ENCODE measurements around the gene UQCRFS1.
A peak's percentile ranks its signal among the peaks of the same experiment; 100 is the strongest.
"Not testable (repeated sequence)": the region's sequence is repeated elsewhere in the genome, so short reads cannot be mapped to it uniquely, and the experiment has no call there.

Gene UQCRFS1

DNA sequence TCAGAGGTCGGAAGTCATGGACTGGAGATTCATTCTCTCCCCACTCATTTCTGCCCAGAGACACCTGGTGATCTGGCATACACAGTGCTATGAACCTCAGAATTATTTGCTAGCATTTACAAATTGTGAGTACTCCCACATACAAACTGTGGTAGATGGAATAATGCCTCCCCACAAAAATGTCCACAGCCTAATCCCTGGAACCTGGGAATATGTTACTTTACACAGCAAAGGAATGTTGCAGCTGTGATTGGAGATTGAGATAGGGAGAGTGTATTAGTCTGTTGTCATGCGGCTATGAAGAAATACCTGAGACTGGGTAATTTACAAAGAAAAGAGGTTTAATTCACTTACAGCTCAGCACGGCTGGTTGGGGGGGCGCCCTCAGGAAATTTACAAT, 3.1 kb upstream of the UQCRFS1 start:
- Histone ChIP-seq H3K4me1 (ENCODE audit: control insufficient read depth in 2 of 2, insufficient read depth in 2 of 2, low read length in 2 of 2) (peaks cover 4 to 10% of the 10 kb centered on the region in 2 donors), H3K9me3 (ENCODE audit: control insufficient read depth in 2 of 2, low read length in 2 of 2) (no peaks in the 10 kb centered on the region), H3K27me3 (ENCODE audit: control insufficient read depth in 2 of 2, insufficient read depth in 2 of 2, low read length in 2 of 2) (peaks cover 3 to 4% of the 10 kb centered on the region in 2 donors), H3K36me3 (ENCODE audit: control insufficient read depth in 2 of 2, insufficient read depth in 2 of 2, low read length in 2 of 2) (peaks cover 0 to 6% of the 10 kb centered on the region in 2 donors), H3K9ac (ENCODE audit: low read depth in 1 of 2, low read length in 2 of 2) (no peak overlapping the region), H3K27ac (ENCODE audit: low read depth in 2 of 2, low read length in 2 of 2) (no peak overlapping the region), H3K4me3 (ENCODE audit: low read length in 2 of 2) (no peak overlapping the region)

DNA sequence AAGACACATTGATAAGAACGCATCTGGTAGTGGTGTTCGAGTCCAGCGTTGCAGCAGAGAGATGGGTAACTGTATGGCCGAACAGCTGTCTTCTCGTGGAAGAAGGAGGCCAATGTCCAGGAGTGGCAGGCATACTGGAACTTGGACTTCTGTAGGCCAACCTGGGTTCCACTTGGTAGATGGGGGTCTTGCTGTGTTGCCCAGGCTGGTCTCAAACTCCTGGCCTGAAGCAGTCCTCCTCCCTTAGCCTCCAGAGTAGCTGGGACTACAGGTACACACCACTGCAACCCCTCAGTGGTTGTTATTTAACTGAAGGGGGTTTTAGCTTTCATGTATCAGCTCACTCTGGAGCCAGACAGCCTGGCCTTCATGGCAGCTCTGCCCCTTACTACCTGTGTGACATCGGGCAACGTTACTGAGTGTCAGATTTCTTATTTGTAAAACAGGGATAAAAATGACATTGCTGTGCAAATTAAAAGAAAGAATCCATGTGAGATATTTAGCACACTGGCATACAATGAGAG, 2.4 kb upstream of the UQCRFS1 start:
- Histone ChIP-seq H3K9me3 (ENCODE audit: control insufficient read depth in 2 of 2, low read length in 2 of 2) (no peaks in the 10 kb centered on the region), H3K27ac (ENCODE audit: low read depth in 2 of 2, low read length in 2 of 2) (no peak overlapping the region), H3K27me3 (ENCODE audit: control insufficient read depth in 2 of 2, insufficient read depth in 2 of 2, low read length in 2 of 2) (peaks cover 3 to 4% of the 10 kb centered on the region in 2 donors), H3K4me3 (ENCODE audit: low read length in 2 of 2) (no peak overlapping the region), H3K9ac (ENCODE audit: low read depth in 1 of 2, low read length in 2 of 2) (no peak overlapping the region), H3K36me3 (ENCODE audit: control insufficient read depth in 2 of 2, insufficient read depth in 2 of 2, low read length in 2 of 2) (peaks cover 0 to 6% of the 10 kb centered on the region in 2 donors), H3K4me1 (ENCODE audit: control insufficient read depth in 2 of 2, insufficient read depth in 2 of 2, low read length in 2 of 2) (peaks cover 4 to 10% of the 10 kb centered on the region in 2 donors)

DNA sequence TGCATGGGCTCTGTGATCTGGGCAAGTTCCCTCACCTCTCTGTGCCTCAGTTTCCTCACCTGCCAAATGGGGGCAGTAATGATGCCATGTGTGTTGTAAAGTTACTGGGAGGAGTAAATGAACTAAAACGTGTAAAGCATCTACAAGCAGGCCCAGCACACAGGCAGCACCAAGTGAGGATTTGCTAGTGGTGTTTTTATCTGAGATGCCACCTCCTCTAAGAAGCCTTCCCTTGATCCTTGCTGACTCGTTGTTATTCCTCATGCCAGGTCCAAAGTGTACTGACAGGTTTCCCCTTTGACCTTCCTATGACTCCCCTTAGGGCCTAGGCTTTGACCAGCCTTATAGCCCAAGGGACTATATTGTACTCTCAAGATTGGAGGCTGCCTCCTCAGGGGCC, 1.5 kb upstream of the UQCRFS1 start:
- H3K4me1 ChIP-seq (ENCODE audit: control insufficient read depth in 2 of 2, insufficient read depth in 2 of 2, low read length in 2 of 2): peaks cover 4 to 10% of the 10 kb centered on the region in 2 donors
- H3K27ac ChIP-seq (ENCODE audit: low read depth in 2 of 2, low read length in 2 of 2): no peak overlapping the region

DNA sequence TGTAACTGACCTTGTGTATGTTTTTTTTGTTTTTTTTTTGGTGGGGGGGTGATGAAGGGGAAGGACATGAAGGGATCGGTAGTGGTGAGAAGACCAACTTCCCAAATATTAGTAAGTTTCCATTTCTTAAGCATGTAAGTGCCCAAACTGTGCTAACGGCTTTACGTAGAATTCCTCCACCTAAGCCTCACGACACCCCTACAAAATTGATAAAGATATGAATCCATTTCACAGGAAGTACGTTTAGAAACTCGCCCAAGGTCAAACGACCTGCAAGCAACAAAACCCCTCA, 649 bp downstream of the UQCRFS1 start:
- peak overlapping the region; percentile 94 to 98 for H3K9ac ChIP-seq (ENCODE audit: low read depth in 1 of 2, low read length in 2 of 2)
- H3K27me3 ChIP-seq (ENCODE audit: control insufficient read depth in 2 of 2, insufficient read depth in 2 of 2, low read length in 2 of 2): no peaks in the 10 kb centered on the region
- peak overlapping the region; percentile 83 to 85 for H3K27ac ChIP-seq (ENCODE audit: low read depth in 2 of 2, low read length in 2 of 2)
- H3K4me3 ChIP-seq (ENCODE audit: low read length in 2 of 2): peak overlapping the region; percentile 86 to 98
- H3K9me3 ChIP-seq (ENCODE audit: control insufficient read depth in 2 of 2, low read length in 2 of 2): no peaks in the 10 kb centered on the region
- peaks cover 12 to 16% of the 10 kb centered on the region in 2 donors for H3K4me1 ChIP-seq (ENCODE audit: control insufficient read depth in 2 of 2, insufficient read depth in 2 of 2, low read length in 2 of 2)
- peaks cover 4 to 12% of the 10 kb centered on the region in 2 donors for H3K36me3 ChIP-seq (ENCODE audit: control insufficient read depth in 2 of 2, insufficient read depth in 2 of 2, low read length in 2 of 2)

More for the DNA sequence above, 1.5 kb upstream of the UQCRFS1 start:
- H3K9me3 ChIP-seq (ENCODE audit: control insufficient read depth in 2 of 2, low read length in 2 of 2): no peaks in the 10 kb centered on the region
- peaks cover 0 to 6% of the 10 kb centered on the region in 2 donors for H3K36me3 ChIP-seq (ENCODE audit: control insufficient read depth in 2 of 2, insufficient read depth in 2 of 2, low read length in 2 of 2)
- H3K4me3 ChIP-seq (ENCODE audit: low read length in 2 of 2): no peak overlapping the region
- no peak overlapping the region for H3K9ac ChIP-seq (ENCODE audit: low read depth in 1 of 2, low read length in 2 of 2)
- peaks cover 3 to 4% of the 10 kb centered on the region in 2 donors for H3K27me3 ChIP-seq (ENCODE audit: control insufficient read depth in 2 of 2, insufficient read depth in 2 of 2, low read length in 2 of 2)

DNA sequence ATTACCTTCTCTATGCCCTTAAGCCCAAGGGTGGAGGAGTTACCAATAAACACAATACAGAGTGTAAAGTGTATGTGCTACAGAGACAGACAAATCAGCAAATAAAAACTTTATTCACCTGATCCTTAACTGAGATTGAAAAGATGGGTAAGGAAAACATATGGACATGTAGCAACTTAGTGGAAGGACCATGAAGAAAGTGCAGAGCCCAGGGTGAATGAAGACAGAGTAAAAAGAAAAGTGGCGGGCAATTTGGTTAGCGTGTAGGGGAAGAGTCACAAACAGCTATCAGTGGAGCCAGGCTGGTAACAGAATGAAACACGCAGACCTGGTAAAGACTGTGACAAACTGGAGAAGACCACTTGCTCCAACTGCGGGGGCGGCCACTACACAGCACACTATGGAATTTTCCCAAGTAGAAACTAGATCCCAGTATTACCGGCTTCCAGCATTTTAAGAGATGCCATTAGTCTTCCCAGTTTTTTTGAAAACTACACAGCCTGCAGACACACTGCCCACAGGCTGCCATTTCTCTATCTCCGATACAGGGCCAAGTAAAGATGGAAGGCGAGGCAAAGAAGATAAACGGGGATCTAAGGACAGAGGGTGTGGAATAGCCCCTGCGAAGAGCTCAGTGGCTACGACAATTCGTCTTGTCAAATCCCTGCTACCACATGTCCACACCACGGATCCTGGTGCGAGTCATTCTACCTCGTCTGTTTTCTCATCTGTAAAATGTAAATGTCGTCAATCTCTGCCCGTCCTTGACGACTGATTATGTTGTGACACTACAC, 1.2 kb downstream of the UQCRFS1 start:
- Histone ChIP-seq H3K4me3 (ENCODE audit: low read length in 2 of 2) (peak overlapping the region; percentile 86 to 98), H3K4me1 (ENCODE audit: control insufficient read depth in 2 of 2, insufficient read depth in 2 of 2, low read length in 2 of 2) (peaks cover 12 to 16% of the 10 kb centered on the region in 2 donors), H3K9ac (ENCODE audit: low read depth in 1 of 2, low read length in 2 of 2) (peak overlapping the region; percentile 94 to 98), H3K36me3 (ENCODE audit: control insufficient read depth in 2 of 2, insufficient read depth in 2 of 2, low read length in 2 of 2) (peaks cover 8 to 16% of the 10 kb centered on the region in 2 donors), H3K27ac (ENCODE audit: low read depth in 2 of 2, low read length in 2 of 2) (peak overlapping the region; percentile 83 to 85), H3K27me3 (ENCODE audit: control insufficient read depth in 2 of 2, insufficient read depth in 2 of 2, low read length in 2 of 2) (no peaks in the 10 kb centered on the region), H3K9me3 (ENCODE audit: control insufficient read depth in 2 of 2, low read length in 2 of 2) (no peaks in the 10 kb centered on the region)

DNA sequence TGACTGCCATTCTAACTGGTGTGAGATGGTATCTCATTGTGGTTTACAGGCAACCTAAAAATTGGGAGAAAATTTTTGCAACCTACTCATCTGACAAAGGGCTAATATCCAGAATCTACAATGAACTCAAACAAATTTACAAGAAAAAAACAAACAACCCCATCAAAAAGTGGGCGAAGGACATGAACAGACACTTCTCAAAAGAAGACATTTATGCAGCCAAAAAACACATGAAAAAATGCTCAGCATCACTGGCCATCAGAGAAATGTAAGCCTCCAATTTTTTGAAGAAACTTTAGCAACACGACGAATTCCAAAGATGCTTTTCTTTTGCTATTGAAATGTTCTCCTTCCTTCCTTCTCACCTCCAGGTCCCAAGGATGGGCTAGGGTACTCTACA, 1.9 kb downstream of the UQCRFS1 start:
- not testable (repeated sequence) for H3K27me3 ChIP-seq (ENCODE audit: control insufficient read depth in 2 of 2, insufficient read depth in 2 of 2, low read length in 2 of 2)
- H3K36me3 ChIP-seq (ENCODE audit: control insufficient read depth in 2 of 2, insufficient read depth in 2 of 2, low read length in 2 of 2): peaks cover 16 to 23% of the 10 kb centered on the region in 2 donors

DNA sequence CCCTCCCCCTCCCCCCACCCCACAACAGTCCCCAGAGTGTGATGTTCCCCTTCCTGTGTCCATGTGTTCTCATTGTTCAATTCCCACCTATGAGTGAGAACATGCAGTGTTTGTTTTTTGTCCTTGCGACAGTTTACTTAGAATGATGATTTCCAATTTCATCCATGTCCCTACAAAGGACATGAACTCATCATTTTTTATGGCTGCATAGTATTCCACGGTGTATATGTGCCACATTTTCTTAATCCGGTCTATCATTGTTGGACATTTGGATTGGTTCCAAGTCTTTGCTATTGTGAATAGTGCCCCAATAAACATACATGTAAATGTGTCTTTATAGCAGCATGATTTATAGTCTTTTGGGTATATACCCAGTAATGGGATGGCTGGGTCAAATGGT, 2.4 kb downstream of the UQCRFS1 start:
- H3K27me3 ChIP-seq (ENCODE audit: control insufficient read depth in 2 of 2, insufficient read depth in 2 of 2, low read length in 2 of 2); H3K4me3 ChIP-seq (ENCODE audit: low read length in 2 of 2); H3K9ac ChIP-seq (ENCODE audit: low read depth in 1 of 2, low read length in 2 of 2); H3K9me3 ChIP-seq (ENCODE audit: control insufficient read depth in 2 of 2, low read length in 2 of 2); H3K27ac ChIP-seq (ENCODE audit: low read depth in 2 of 2, low read length in 2 of 2): not testable (repeated sequence)
- peaks cover 20 to 28% of the 10 kb centered on the region in 2 donors for H3K36me3 ChIP-seq (ENCODE audit: control insufficient read depth in 2 of 2, insufficient read depth in 2 of 2, low read length in 2 of 2)
- peaks cover 12 to 16% of the 10 kb centered on the region in 2 donors for H3K4me1 ChIP-seq (ENCODE audit: control insufficient read depth in 2 of 2, insufficient read depth in 2 of 2, low read length in 2 of 2)

More for the DNA sequence above, 1.9 kb downstream of the UQCRFS1 start:
- Histone ChIP-seq H3K4me3 (ENCODE audit: low read length in 2 of 2) (peak overlapping the region; percentile 86 to 98), H3K4me1 (ENCODE audit: control insufficient read depth in 2 of 2, insufficient read depth in 2 of 2, low read length in 2 of 2) (peaks cover 12 to 16% of the 10 kb centered on the region in 2 donors)
- not testable (repeated sequence) for H3K9me3 ChIP-seq (ENCODE audit: control insufficient read depth in 2 of 2, low read length in 2 of 2); H3K27ac ChIP-seq (ENCODE audit: low read depth in 2 of 2, low read length in 2 of 2); H3K9ac ChIP-seq (ENCODE audit: low read depth in 1 of 2, low read length in 2 of 2)

DNA sequence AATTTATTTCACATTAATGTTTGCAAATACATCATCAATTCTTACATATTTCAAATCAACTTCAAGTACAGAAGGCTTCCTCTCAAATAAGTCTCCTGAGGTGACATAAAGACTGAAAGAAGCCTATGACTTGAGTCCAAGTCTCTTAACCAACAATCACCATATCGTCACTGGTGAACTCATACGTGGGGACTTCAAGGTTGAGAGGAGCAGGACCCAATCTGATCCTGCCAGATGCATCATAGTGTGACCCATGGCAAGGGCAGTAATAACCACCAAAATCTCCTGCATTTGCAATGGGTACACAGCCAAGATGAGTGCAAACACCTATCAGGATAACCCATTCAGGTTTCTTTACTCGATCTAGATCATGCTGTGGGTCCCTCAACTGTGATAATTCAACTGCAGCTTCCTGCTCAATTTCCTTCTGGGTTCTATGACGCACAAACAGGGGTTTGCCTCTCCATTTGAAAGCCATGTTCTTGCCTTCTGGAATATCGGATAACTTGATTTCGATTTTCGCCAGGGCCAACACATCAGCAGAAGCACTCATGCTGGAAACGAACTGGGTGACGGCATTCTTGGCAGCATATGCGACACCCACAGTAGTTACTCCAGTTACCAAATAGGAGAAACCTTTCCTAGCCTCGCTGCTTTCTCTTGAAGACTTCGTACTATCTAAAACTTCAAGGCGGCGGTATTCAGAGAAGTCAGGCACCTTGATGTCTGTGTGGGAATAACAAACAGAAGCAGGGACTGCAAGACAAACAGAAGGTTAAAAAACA, 5.4 kb downstream of the UQCRFS1 start:
- not testable (repeated sequence) for H3K4me3 ChIP-seq (ENCODE audit: low read length in 2 of 2); H3K9me3 ChIP-seq (ENCODE audit: control insufficient read depth in 2 of 2, low read length in 2 of 2); H3K27ac ChIP-seq (ENCODE audit: low read depth in 2 of 2, low read length in 2 of 2); H3K27me3 ChIP-seq (ENCODE audit: control insufficient read depth in 2 of 2, insufficient read depth in 2 of 2, low read length in 2 of 2); H3K9ac ChIP-seq (ENCODE audit: low read depth in 1 of 2, low read length in 2 of 2)
- Histone ChIP-seq H3K4me1 (ENCODE audit: control insufficient read depth in 2 of 2, insufficient read depth in 2 of 2, low read length in 2 of 2) (peaks cover 12 to 16% of the 10 kb centered on the region in 2 donors), H3K36me3 (ENCODE audit: control insufficient read depth in 2 of 2, insufficient read depth in 2 of 2, low read length in 2 of 2) (peaks cover 22 to 28% of the 10 kb centered on the region in 2 donors)

DNA sequence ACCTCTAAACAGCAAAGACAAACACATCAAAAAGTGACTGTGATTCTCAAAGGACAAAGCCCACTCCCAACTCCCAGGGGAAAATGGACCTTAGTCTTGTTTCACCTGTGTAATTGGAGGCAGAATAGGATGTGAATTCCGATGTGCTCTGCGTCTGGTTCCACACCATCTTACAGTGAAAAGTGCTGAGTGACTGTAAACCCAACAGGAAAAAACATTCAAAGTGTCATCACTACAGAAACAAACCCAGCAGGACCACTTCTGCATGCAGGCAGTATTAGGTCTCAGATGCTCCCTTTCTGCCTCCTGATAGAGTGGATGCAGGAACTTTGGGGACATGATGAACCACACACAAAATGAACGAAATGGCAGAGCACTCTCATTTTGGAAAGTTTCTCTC, 6.5 kb downstream of the UQCRFS1 start:
- Histone ChIP-seq H3K27ac (ENCODE audit: low read depth in 2 of 2, low read length in 2 of 2) (no peak overlapping the region), H3K4me3 (ENCODE audit: low read length in 2 of 2) (no peak overlapping the region), H3K36me3 (ENCODE audit: control insufficient read depth in 2 of 2, insufficient read depth in 2 of 2, low read length in 2 of 2) (peaks cover 22 to 26% of the 10 kb centered on the region in 2 donors), H3K9me3 (ENCODE audit: control insufficient read depth in 2 of 2, low read length in 2 of 2) (no peaks in the 10 kb centered on the region), H3K9ac (ENCODE audit: low read depth in 1 of 2, low read length in 2 of 2) (no peak overlapping the region), H3K27me3 (ENCODE audit: control insufficient read depth in 2 of 2, insufficient read depth in 2 of 2, low read length in 2 of 2) (no peaks in the 10 kb centered on the region), H3K4me1 (ENCODE audit: control insufficient read depth in 2 of 2, insufficient read depth in 2 of 2, low read length in 2 of 2) (peaks cover 7 to 9% of the 10 kb centered on the region in 2 donors)

DNA sequence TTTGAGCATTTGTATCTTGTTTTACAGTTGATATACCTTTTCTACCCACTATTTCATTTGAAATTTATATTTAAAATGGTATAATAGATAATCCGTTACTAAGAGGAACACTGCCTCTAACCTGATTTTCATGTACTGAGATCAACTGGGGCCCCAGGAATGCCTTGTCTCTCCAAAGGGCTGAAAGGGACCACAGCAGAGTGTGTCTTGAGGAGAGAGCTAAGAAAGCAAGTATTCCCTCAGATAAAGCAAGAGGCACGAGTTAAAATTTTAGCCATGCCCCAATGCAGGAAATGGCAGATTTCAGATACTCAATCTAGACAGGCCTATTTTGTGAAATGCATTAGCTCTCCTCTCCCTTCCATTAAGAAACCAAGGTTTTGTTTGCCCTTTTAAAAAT, 10.7 kb downstream of the UQCRFS1 start:
- Histone ChIP-seq H3K9me3 (ENCODE audit: control insufficient read depth in 2 of 2, low read length in 2 of 2) (no peaks in the 10 kb centered on the region), H3K27me3 (ENCODE audit: control insufficient read depth in 2 of 2, insufficient read depth in 2 of 2, low read length in 2 of 2) (no peaks in the 10 kb centered on the region), H3K9ac (ENCODE audit: low read depth in 1 of 2, low read length in 2 of 2) (no peak overlapping the region), H3K27ac (ENCODE audit: low read depth in 2 of 2, low read length in 2 of 2) (no peak overlapping the region), H3K4me1 (ENCODE audit: control insufficient read depth in 2 of 2, insufficient read depth in 2 of 2, low read length in 2 of 2) (no peaks in the 10 kb centered on the region), H3K4me3 (ENCODE audit: low read length in 2 of 2) (no peak overlapping the region), H3K36me3 (ENCODE audit: control insufficient read depth in 2 of 2, insufficient read depth in 2 of 2, low read length in 2 of 2) (peaks cover 16 to 17% of the 10 kb centered on the region in 2 donors)

Data from mucosa of rectum (tissue), 2 donors.